ENCODE measurements around the gene RARS2. TPM values are rescaled to one million over a fixed set of nuclear protein-coding genes. Genes with fewer than 3 reads are reported as not detected.

The RARS2 gene
- polyA plus RNA-seq, 1 donor, result 73.9 TPM

GRCh38 chr6:87482366-87482765 lies 107.4 kb downstream of the RARS2 start:
- WGBS (ENCODE audit: insufficient coverage, low lambda C conversion rate), result no CpG with 5 or more reads among the region's 4 CpGs
- H3K27ac ChIP-seq (ENCODE audit: low read length), result no peak overlapping the region

GRCh38 chr6:87481931-87482330 lies 107.9 kb downstream of the RARS2 start:
- Histone ChIP-seq H3K27ac (ENCODE audit: low read length) (no peak overlapping the region), H3K9me3 (ENCODE audit: control insufficient read depth, low read depth, low read length) (no peaks in the 10 kb centered on the region), H3K4me3 (ENCODE audit: low read length) (no peak overlapping the region), H3K4me1 (ENCODE audit: control insufficient read depth, insufficient read depth, low read length) (no peaks in the 10 kb centered on the region), H3K36me3 (ENCODE audit: control insufficient read depth, insufficient read depth, low read length) (peaks cover 25% of the 10 kb centered on the region), H3K27me3 (ENCODE audit: control insufficient read depth, insufficient read depth, low read length) (no peaks in the 10 kb centered on the region)
- WGBS (ENCODE audit: insufficient coverage, low lambda C conversion rate), result 96% methylated on average over 3 of the region's 3 CpGs
- no peak for DNase-seq

More at GRCh38 chr6:87482366-87482765, 107.4 kb downstream of the RARS2 start:
- H3K27me3 ChIP-seq (ENCODE audit: control insufficient read depth, insufficient read depth, low read length), result no peaks in the 10 kb centered on the region
- H3K4me3 ChIP-seq (ENCODE audit: low read length), result no peak overlapping the region
- no peaks in the 10 kb centered on the region for H3K9me3 ChIP-seq (ENCODE audit: control insufficient read depth, low read depth, low read length)
- H3K36me3 ChIP-seq (ENCODE audit: control insufficient read depth, insufficient read depth, low read length), result peaks cover 25% of the 10 kb centered on the region
- H3K4me1 ChIP-seq (ENCODE audit: control insufficient read depth, insufficient read depth, low read length), result no peaks in the 10 kb centered on the region
- DNase-seq, result no peak

- no peaks in the 10 kb centered on the region for H3K27me3 ChIP-seq (ENCODE audit: control insufficient read depth, insufficient read depth, low read length)
- peak overlapping the region; percentile 89 for H3K4me3 ChIP-seq (ENCODE audit: low read length)
- peak; percentile 25 to 62 for DNase-seq
- H3K36me3 ChIP-seq (ENCODE audit: control insufficient read depth, insufficient read depth, low read length), result peaks cover 10% of the 10 kb centered on the region
- H3K4me1 ChIP-seq (ENCODE audit: control insufficient read depth, insufficient read depth, low read length), result peaks cover 3% of the 10 kb centered on the region
- no CpG with 5 or more reads among the region's 15 CpGs for WGBS (ENCODE audit: insufficient coverage, low lambda C conversion rate)
- no peaks in the 10 kb centered on the region for H3K9me3 ChIP-seq (ENCODE audit: control insufficient read depth, low read depth, low read length)
- H3K27ac ChIP-seq (ENCODE audit: low read length), result peak overlapping the region; percentile 88
These were observed 116.3 kb downstream of the RARS2 start for GRCh38 chr6:87473419-87473903.

GRCh38 chr6:87472525-87473418 lies 117.0 kb downstream of the RARS2 start, which contains the start of gene SLC35A1:
TSS of gene SLC35A1 (plus strand) at chr6:87472974. CDS start at chr6:87473004, 30 bp downstream.
- no peaks in the 10 kb centered on the region for H3K9me3 ChIP-seq (ENCODE audit: control insufficient read depth, low read depth, low read length)
- peaks cover 3% of the 10 kb centered on the region for H3K4me1 ChIP-seq (ENCODE audit: control insufficient read depth, insufficient read depth, low read length)
- no CpG with 5 or more reads among the region's 70 CpGs for WGBS (ENCODE audit: insufficient coverage, low lambda C conversion rate)
- H3K36me3 ChIP-seq (ENCODE audit: control insufficient read depth, insufficient read depth, low read length), result peaks cover 3% of the 10 kb centered on the region
- DNase-seq, result peak; percentile 71 to 95
- H3K4me3 ChIP-seq (ENCODE audit: low read length), result peak within 1 kb of the TSS; percentile 89
- no peaks in the 10 kb centered on the region for H3K27me3 ChIP-seq (ENCODE audit: control insufficient read depth, insufficient read depth, low read length)
- peak within 1 kb of the TSS; percentile 88 for H3K27ac ChIP-seq (ENCODE audit: low read length)

- H3K4me3 ChIP-seq (ENCODE audit: low read length), result no peak overlapping the region
- no peaks in the 10 kb centered on the region for H3K9me3 ChIP-seq (ENCODE audit: control insufficient read depth, low read depth, low read length)
- no peaks in the 10 kb centered on the region for H3K4me1 ChIP-seq (ENCODE audit: control insufficient read depth, insufficient read depth, low read length)
- H3K36me3 ChIP-seq (ENCODE audit: control insufficient read depth, insufficient read depth, low read length), result no peaks in the 10 kb centered on the region
- H3K27me3 ChIP-seq (ENCODE audit: control insufficient read depth, insufficient read depth, low read length), result peaks cover 4% of the 10 kb centered on the region
- DNase-seq, result peak; percentile 66 to 77
- WGBS (ENCODE audit: insufficient coverage, low lambda C conversion rate), result 45% methylated on average over 2 of the region's 2 CpGs
- no peak overlapping the region for H3K27ac ChIP-seq (ENCODE audit: low read length)
These were observed 124.7 kb downstream of the RARS2 start for GRCh38 chr6:87465051-87465450.

Other genes with a start within 250 kb of the RARS2 start
- gene C6orf163, start 245.2 kb downstream of the RARS2 start, polyA plus RNA-seq, result 3.1 TPM
- 0.15 TPM for gene CFAP206, start 182.0 kb downstream of the RARS2 start, polyA plus RNA-seq
- 36.4 TPM for gene SLC35A1, start 117.0 kb downstream of the RARS2 start, polyA plus RNA-seq
- 27.0 TPM for gene ORC3, start 148 bp upstream of the RARS2 start, polyA plus RNA-seq
- gene AKIRIN2, start 112.2 kb upstream of the RARS2 start, polyA plus RNA-seq, result 60.6 TPM